ENCODE data around the gene PCYT1B.

PCYT1B gene

DNA sequence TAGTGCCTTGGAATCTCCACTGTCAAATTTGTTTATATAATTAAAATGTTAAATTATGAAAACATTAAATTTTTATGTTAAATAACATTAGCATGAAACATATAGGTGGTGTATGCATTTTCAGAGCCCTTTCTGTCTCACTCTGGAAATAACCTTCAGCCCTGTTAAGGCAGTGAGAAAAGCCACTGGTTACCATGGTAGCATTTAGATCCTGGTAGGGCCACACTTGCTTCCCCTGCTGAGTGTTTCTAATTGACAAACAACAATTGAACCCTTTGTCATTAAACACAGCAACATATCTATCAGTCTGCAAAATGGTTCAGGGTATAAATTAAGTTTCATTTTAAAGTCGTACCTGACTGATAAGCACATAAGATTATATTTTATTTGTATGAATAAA is 118.5 kb downstream of the PCYT1B start:
- no peak for DNase-seq (ENCODE audit: low read depth in 1 of 2, low spot score in 1 of 2)

- no peak for DNase-seq (ENCODE audit: low read depth in 1 of 2, low spot score in 1 of 2)
Observed at GRCh38 chrX:24526616-24527015, 120.5 kb downstream of the PCYT1B start.

GRCh38 chrX:24525455-24525854 is 121.7 kb downstream of the PCYT1B start:
- DNase-seq (ENCODE audit: low read depth in 1 of 2, low spot score in 1 of 2) = no peak

GRCh38 chrX:24520472-24520871 is 126.7 kb downstream of the PCYT1B start:
- DNase-seq (ENCODE audit: low read depth in 1 of 2, low spot score in 1 of 2) = no peak

GRCh38 chrX:24515447-24515846 is 131.7 kb downstream of the PCYT1B start:
- DNase-seq (ENCODE audit: low read depth in 1 of 2, low spot score in 1 of 2) = no peak

GRCh38 chrX:24513416-24513815 is 133.7 kb downstream of the PCYT1B start:
- no peak for DNase-seq (ENCODE audit: low read depth in 1 of 2, low spot score in 1 of 2)

- DNase-seq (ENCODE audit: low read depth in 1 of 2, low spot score in 1 of 2) = no peak
Observed at GRCh38 chrX:24508375-24508774, 138.8 kb downstream of the PCYT1B start.

Data from activated T-helper 1 cell treated with anti-CD3 and anti-CD28 coated beads, Interleukin-2, amount 50 U/mL, for 16 hours (primary cell).